Neural progenitor cell (in vitro differentiated cells): ENCODE measurements around the gene WLS.
"Not testable (repeated sequence)": the region's sequence is repeated elsewhere in the genome, so short reads cannot be mapped to it uniquely, and the experiment has no call there.

Experiments used
- EZH2 ChIP-seq: fragments of 200-600 bp; sonication (generic); IDR thresholded peaks from 2 replicates; pipeline ENCODE4 v1.6.1; 2017; ENCODE audit warnings: antibody characterized with exemption, mild to moderate bottlenecking, moderate library complexity
- TF ChIP-seq, protein P1 (sequence below): fragments of 200-600 bp; sonication (generic); IDR thresholded peaks from 2 replicates; pipeline ENCODE4 v1.5.1; 2017; ENCODE audit warnings: antibody characterized with exemption, mild to moderate bottlenecking

DNA sequence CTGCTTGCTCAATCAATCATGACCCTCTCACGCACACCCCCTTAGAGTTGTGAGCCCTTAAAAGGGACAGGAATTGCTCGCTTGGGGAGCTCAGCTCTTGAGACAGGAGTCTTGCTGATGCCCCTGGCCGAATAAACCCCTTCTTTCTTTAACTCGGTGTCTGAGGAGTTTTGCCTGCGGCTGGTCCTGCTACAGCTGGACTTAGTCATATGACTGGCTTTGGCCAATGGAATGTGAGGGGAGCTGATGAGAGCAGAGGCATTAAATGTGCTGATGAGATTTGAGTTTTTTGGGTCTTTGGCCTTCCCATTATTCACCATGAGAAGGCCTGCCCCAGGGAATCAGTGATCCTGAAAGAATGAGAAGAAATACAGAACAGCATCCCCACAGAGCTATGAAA, 24.5 kb upstream of the WLS start:
- TF ChIP-seq EZH2 = not testable (repeated sequence)
- TF ChIP-seq, protein P1, sequence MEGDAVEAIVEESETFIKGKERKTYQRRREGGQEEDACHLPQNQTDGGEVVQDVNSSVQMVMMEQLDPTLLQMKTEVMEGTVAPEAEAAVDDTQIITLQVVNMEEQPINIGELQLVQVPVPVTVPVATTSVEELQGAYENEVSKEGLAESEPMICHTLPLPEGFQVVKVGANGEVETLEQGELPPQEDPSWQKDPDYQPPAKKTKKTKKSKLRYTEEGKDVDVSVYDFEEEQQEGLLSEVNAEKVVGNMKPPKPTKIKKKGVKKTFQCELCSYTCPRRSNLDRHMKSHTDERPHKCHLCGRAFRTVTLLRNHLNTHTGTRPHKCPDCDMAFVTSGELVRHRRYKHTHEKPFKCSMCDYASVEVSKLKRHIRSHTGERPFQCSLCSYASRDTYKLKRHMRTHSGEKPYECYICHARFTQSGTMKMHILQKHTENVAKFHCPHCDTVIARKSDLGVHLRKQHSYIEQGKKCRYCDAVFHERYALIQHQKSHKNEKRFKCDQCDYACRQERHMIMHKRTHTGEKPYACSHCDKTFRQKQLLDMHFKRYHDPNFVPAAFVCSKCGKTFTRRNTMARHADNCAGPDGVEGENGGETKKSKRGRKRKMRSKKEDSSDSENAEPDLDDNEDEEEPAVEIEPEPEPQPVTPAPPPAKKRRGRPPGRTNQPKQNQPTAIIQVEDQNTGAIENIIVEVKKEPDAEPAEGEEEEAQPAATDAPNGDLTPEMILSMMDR = not testable (repeated sequence)
